ENCODE measurements around the gene EVA1A.
"Not testable (repeated sequence)": the region's sequence is repeated elsewhere in the genome, so short reads cannot be mapped to it uniquely, and the experiment has no call there.

The EVA1A gene

DNA sequence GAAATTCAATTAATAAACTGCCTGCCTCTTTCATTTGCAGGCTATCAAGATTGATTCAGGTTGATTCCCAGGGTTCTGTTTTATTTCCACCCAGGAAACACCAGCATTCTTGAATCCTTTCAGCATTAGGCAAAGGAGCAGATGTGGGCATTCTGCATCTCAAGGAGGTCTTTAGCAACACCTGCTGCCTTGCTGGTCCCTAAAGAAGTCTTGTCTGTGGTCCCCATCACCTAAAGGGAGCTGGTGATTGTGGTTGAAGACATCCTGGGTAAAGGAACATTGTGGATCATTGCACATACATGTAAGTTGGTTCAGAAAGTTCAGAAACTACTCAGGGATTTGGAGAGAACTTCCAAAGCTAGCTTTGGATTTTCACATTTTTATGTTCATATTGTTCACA lies 78.3 kb downstream of the EVA1A start:
- DNase-seq (ENCODE audit: low read depth, low spot score) = no peak
- no peak overlapping the region for H3K4me3 ChIP-seq (ENCODE audit: low read length)
- no peaks in the 10 kb centered on the region for H3K27me3 ChIP-seq (ENCODE audit: control insufficient read depth, insufficient read depth, low read length)
- H3K27ac ChIP-seq (ENCODE audit: low read length) = no peak overlapping the region
- no peaks in the 10 kb centered on the region for H3K36me3 ChIP-seq (ENCODE audit: control insufficient read depth, insufficient read depth, low read length)
- H3K4me1 ChIP-seq (ENCODE audit: control insufficient read depth, insufficient read depth, low read length) = no peaks in the 10 kb centered on the region
- H3K9me3 ChIP-seq (ENCODE audit: control insufficient read depth, insufficient read depth, low read length) = no peaks in the 10 kb centered on the region; the same call in 1 of the 2 replicates

DNA sequence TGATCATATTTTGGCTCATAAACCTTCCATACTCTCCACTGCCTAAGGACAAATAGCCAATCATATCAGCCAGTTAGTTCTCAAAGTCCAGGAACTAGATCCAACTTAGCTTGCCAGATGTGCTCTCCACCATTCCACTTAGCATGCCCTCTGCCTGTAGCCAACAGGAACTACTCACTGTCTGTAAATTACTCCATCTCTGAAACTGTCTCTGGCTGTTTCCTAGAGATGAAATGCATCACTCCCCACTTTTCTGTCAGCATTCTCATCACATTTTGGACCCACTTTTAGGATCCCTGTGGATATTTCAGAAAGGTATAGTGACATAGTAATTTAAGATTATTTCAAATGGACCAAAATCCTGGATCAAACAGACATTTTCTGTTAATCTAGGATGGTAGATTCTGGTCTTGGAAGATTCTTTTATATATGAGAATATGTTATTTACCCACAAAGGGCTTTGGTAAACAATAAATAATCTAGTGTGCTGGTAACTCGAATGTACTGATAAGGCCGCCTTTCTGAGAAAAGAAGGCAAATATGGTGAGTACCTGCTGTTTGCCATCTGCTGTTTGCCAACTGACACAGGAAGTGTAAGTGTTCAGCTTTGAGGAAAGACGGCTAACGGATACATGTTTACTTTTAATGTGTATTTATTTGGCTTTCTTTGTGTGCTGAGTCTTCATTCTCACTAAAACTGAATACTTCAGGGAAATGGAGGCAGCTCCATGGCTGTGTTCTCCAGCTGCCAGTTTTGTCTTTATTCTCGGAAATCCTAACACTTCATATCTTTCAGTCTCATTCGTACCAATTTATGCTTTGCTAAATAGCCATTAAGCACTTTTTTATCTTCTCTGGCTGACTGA lies 79.5 kb downstream of the EVA1A start:
- WGBS (ENCODE audit: insufficient coverage, insufficient read length) = no CpG with 5 or more reads among the region's 6 CpGs
- Histone ChIP-seq H3K4me3 (ENCODE audit: low read length) (no peak overlapping the region), H3K4me1 (ENCODE audit: control insufficient read depth, insufficient read depth, low read length) (no peaks in the 10 kb centered on the region), H3K9me3 (ENCODE audit: control insufficient read depth, insufficient read depth, low read length) (no peaks in the 10 kb centered on the region), H3K27ac (ENCODE audit: low read length) (no peak overlapping the region), H3K36me3 (ENCODE audit: control insufficient read depth, insufficient read depth, low read length) (no peaks in the 10 kb centered on the region), H3K27me3 (ENCODE audit: control insufficient read depth, insufficient read depth, low read length) (no peaks in the 10 kb centered on the region)
- no peak for DNase-seq (ENCODE audit: low read depth, low spot score)

DNA sequence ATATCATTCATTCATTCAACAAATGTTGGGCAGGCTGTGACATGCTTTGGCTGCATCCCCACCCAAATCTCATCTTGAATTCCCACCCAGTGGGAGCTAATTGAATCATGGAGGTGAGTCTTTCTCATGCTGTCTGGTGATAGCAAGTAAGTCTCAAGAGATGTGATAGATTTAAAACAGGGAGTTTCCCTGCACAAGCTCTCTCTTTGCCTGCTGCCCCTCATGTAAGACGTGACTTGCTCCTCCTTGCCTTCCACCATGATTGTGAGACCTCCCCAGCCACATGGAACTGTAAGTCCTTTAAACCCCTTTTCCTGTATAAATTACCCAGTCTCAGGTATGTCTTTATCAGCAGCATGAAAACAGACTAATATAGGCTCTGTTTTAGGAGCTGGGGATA lies 83.0 kb downstream of the EVA1A start:
- WGBS (ENCODE audit: insufficient coverage, insufficient read length) = no CpG with 5 or more reads among the region's 1 CpG
- H3K4me3 ChIP-seq (ENCODE audit: low read length); H3K9me3 ChIP-seq (ENCODE audit: control insufficient read depth, insufficient read depth, low read length); H3K27ac ChIP-seq (ENCODE audit: low read length); H3K4me1 ChIP-seq (ENCODE audit: control insufficient read depth, insufficient read depth, low read length); H3K36me3 ChIP-seq (ENCODE audit: control insufficient read depth, insufficient read depth, low read length); DNase-seq (ENCODE audit: low read depth, low spot score); H3K27me3 ChIP-seq (ENCODE audit: control insufficient read depth, insufficient read depth, low read length): not testable (repeated sequence)

DNA sequence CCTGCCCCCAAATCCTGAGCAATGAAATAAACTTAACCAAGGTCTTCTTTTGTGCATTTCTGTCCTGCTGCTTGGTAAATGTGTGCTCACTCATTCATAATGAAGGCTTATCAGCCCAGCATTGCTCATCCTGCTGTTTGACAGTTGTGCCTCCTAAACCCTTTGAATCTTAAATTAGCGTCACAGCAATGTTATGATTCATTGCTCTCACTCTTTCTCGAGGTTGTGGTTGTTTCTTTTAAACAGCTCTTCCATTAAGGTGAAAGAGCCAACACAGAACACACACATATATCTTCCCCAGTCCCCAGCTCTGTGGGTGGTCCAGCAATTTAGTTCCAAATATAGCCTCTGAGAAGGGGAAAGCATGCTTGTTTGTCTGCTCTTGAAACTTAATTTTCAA lies 84.0 kb downstream of the EVA1A start:
- no peaks in the 10 kb centered on the region for H3K36me3 ChIP-seq (ENCODE audit: control insufficient read depth, insufficient read depth, low read length)
- no peaks in the 10 kb centered on the region; the same call in 1 of the 2 replicates for H3K4me1 ChIP-seq (ENCODE audit: control insufficient read depth, insufficient read depth, low read length)
- DNase-seq (ENCODE audit: low read depth, low spot score) = no peak
- no CpG with 5 or more reads among the region's 2 CpGs for WGBS (ENCODE audit: insufficient coverage, insufficient read length)
- H3K27ac ChIP-seq (ENCODE audit: low read length) = no peak overlapping the region
- H3K4me3 ChIP-seq (ENCODE audit: low read length) = no peak overlapping the region
- no peaks in the 10 kb centered on the region for H3K9me3 ChIP-seq (ENCODE audit: control insufficient read depth, insufficient read depth, low read length)
- H3K27me3 ChIP-seq (ENCODE audit: control insufficient read depth, insufficient read depth, low read length) = no peaks in the 10 kb centered on the region

DNA sequence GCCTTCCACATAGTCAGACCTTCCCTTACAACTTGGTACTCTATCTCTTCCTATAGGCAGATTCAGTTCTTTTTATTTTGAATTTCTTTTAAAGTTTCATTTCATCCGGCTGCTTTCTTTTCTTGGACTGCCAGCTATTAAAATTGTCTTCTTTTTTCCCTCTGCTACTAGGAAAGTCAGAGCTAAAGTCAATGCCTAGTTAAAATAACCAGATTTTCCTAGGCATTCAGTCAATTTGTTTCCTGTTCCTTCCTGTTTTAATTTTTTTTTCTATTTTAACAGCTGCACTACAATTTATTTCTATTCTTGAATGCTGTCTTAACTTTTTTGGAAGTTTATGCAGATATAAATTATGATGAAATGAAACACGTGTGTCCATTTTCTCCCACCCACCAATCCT lies 84.8 kb downstream of the EVA1A start:
- DNase-seq (ENCODE audit: low read depth, low spot score) = no peak
- Histone ChIP-seq H3K27me3 (ENCODE audit: control insufficient read depth, insufficient read depth, low read length) (no peaks in the 10 kb centered on the region), H3K4me3 (ENCODE audit: low read length) (no peak overlapping the region), H3K36me3 (ENCODE audit: control insufficient read depth, insufficient read depth, low read length) (no peaks in the 10 kb centered on the region), H3K27ac (ENCODE audit: low read length) (no peak overlapping the region), H3K9me3 (ENCODE audit: control insufficient read depth, insufficient read depth, low read length) (no peaks in the 10 kb centered on the region), H3K4me1 (ENCODE audit: control insufficient read depth, insufficient read depth, low read length) (no peaks in the 10 kb centered on the region; the same call in 1 of the 2 replicates)
- no CpG with 5 or more reads among the region's 2 CpGs for WGBS (ENCODE audit: insufficient coverage, insufficient read length)

DNA sequence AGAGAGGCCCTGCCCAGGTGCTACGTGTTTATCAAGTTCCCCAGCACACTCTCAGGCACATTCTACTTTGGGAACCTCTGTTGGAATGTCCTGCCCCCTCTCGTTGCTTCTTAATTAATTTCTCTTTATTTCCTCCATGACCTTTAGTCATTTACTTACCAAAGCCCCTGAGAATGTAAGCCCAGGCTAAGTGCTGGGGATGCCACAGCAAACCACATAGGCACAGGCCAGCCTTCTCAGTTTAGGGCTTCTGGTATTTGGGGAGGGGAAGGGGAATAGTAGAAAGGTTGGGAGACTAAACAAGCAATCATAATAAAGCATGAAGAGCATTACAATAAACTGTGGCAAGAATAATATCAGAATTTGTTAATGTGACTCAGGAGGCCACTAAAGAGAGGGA lies 85.7 kb downstream of the EVA1A start:
- no CpG with 5 or more reads among the region's 2 CpGs for WGBS (ENCODE audit: insufficient coverage, insufficient read length)
- Histone ChIP-seq H3K27ac (ENCODE audit: low read length) (no peak overlapping the region), H3K36me3 (ENCODE audit: control insufficient read depth, insufficient read depth, low read length) (no peaks in the 10 kb centered on the region), H3K4me3 (ENCODE audit: low read length) (no peak overlapping the region), H3K4me1 (ENCODE audit: control insufficient read depth, insufficient read depth, low read length) (no peaks in the 10 kb centered on the region; the same call in 1 of the 2 replicates), H3K27me3 (ENCODE audit: control insufficient read depth, insufficient read depth, low read length) (no peaks in the 10 kb centered on the region), H3K9me3 (ENCODE audit: control insufficient read depth, insufficient read depth, low read length) (no peaks in the 10 kb centered on the region)
- DNase-seq (ENCODE audit: low read depth, low spot score) = no peak

DNA sequence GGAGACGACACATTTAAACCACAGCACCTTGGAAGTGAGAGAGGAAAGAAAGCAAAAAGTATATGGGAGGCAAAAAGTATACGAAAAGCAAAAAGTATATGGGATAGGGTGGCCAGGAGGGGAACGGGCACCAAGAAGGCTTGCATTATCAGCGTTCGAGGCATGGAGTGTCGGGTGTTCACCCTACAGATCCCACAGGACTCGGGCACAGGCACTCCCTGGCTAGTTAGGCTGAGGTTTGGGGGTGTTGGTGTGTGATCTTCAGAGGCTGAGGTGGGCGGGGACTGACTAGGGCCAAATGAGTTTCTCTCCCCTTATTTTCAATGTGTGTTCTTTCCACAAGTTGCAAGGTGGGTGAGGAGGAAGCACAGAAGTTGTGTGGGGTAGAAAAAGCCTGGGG lies 86.6 kb downstream of the EVA1A start:
- Histone ChIP-seq H3K9me3 (ENCODE audit: control insufficient read depth, insufficient read depth, low read length) (no peaks in the 10 kb centered on the region), H3K36me3 (ENCODE audit: control insufficient read depth, insufficient read depth, low read length) (no peaks in the 10 kb centered on the region), H3K4me3 (ENCODE audit: low read length) (no peak overlapping the region), H3K27ac (ENCODE audit: low read length) (no peak overlapping the region), H3K27me3 (ENCODE audit: control insufficient read depth, insufficient read depth, low read length) (no peaks in the 10 kb centered on the region), H3K4me1 (ENCODE audit: control insufficient read depth, insufficient read depth, low read length) (no peaks in the 10 kb centered on the region; the same call in 1 of the 2 replicates)
- DNase-seq (ENCODE audit: low read depth, low spot score) = no peak
- no CpG with 5 or more reads among the region's 8 CpGs for WGBS (ENCODE audit: insufficient coverage, insufficient read length)

DNA sequence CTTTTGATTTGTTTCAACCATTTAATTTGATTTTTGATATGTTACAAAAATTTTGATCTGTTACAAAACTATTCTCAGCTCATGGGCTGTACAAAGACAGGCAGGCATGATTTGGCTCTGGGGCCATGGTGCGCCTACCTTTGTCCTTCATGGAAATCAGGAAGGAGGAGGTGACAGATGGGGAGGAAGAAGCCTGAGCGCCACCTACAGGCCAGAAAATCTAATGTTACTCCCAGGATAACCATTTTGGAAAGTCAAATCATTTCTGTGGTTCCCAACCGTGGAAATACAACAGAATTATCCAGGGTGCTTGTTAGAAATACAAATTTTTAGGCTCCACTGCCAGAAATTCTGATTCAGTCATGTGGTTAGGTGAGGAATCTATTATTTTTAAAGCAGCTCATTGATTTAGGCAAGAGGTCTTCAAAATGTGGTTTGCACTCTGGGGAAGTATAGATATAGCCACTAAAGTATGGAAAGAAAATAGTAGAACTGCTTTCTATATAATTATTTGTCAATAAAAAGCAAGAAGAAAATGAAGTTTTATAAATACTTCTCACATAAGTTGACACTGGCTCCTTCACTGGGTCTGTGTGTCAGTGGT lies 93.9 kb downstream of the EVA1A start:
- peaks cover 2% of the 10 kb centered on the region; the same call in 1 of the 2 replicates for H3K4me1 ChIP-seq (ENCODE audit: control insufficient read depth, insufficient read depth, low read length)
- peak; percentile 50 for DNase-seq (ENCODE audit: low read depth, low spot score)
- H3K27me3 ChIP-seq (ENCODE audit: control insufficient read depth, insufficient read depth, low read length) = no peaks in the 10 kb centered on the region
- no peaks in the 10 kb centered on the region for H3K9me3 ChIP-seq (ENCODE audit: control insufficient read depth, insufficient read depth, low read length)
- no peaks in the 10 kb centered on the region for H3K36me3 ChIP-seq (ENCODE audit: control insufficient read depth, insufficient read depth, low read length)
- no peak overlapping the region for H3K27ac ChIP-seq (ENCODE audit: low read length)
- WGBS (ENCODE audit: insufficient coverage, insufficient read length) = no CpG with 5 or more reads among the region's 3 CpGs
- no peak overlapping the region for H3K4me3 ChIP-seq (ENCODE audit: low read length)

DNA sequence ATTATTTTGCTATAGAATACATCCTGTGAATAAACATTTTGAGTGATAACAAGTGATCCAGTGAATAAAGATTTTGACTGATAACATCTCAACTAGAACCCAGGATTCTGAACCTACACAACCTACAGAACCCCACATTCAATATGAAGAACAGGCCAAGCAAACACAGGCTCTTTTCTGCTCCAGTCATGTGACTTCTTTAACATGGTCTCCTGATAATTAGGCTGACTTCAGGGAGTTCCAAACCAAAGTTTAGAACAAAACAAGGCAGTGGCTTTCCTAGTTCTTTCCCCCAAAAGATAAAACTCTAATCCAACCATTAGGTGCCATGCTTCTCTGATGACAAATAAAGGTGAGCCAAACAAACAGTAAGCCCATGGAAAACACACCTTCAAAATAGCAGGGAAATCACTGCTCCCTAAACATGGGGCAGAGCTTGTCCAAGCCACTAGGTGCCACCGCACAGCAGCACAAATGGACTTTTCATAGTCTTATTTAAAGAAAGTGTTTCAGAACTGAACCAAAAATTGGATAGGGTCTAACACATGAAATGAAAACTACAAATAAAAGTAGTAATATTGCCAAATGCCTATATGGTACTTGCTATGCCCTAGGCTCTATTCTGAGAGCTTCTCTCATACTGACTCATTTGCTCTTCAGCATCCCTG lies 95.3 kb downstream of the EVA1A start:
- no peak for DNase-seq (ENCODE audit: low read depth, low spot score)
- Histone ChIP-seq H3K9me3 (ENCODE audit: control insufficient read depth, insufficient read depth, low read length) (no peaks in the 10 kb centered on the region), H3K27ac (ENCODE audit: low read length) (no peak overlapping the region), H3K4me1 (ENCODE audit: control insufficient read depth, insufficient read depth, low read length) (peaks cover 2% of the 10 kb centered on the region; the same call in 1 of the 2 replicates), H3K27me3 (ENCODE audit: control insufficient read depth, insufficient read depth, low read length) (no peaks in the 10 kb centered on the region), H3K36me3 (ENCODE audit: control insufficient read depth, insufficient read depth, low read length) (no peaks in the 10 kb centered on the region), H3K4me3 (ENCODE audit: low read length) (no peak overlapping the region)
- WGBS (ENCODE audit: insufficient coverage, insufficient read length) = no CpG with 5 or more reads among the region's 1 CpG

DNA sequence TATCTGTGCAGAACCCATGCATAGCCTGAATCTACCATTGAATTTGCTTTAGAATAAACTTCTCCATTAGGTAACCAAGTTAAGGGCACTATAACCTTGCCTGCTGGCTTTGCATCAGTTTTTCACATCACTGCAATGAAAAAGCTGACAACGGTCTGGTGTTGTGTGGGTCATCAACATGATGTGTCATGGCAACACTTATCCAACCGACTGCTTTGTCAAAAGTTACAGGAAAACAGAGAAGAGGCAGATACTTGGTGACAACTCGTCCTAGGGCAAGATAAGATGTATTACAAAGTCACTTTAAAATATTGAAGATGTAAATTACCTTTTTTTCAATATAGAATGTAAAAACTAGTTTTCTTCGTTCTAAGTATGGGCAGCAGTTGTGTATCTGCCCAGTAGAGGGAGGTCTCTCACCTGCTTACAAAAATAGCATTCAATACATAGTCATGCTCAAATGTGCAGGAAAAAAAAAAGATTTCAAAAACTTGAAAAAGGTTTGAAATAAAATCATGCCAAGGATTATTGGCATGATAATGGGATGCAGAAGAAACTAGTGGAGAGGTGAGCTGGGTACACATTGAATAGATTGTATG lies 96.3 kb downstream of the EVA1A start:
- no peak overlapping the region for H3K4me3 ChIP-seq (ENCODE audit: low read length)
- H3K4me1 ChIP-seq (ENCODE audit: control insufficient read depth, insufficient read depth, low read length) = peaks cover 2% of the 10 kb centered on the region; the same call in 1 of the 2 replicates
- H3K9me3 ChIP-seq (ENCODE audit: control insufficient read depth, insufficient read depth, low read length) = no peaks in the 10 kb centered on the region
- H3K27me3 ChIP-seq (ENCODE audit: control insufficient read depth, insufficient read depth, low read length) = no peaks in the 10 kb centered on the region
- H3K36me3 ChIP-seq (ENCODE audit: control insufficient read depth, insufficient read depth, low read length) = no peaks in the 10 kb centered on the region
- no CpG with 5 or more reads among the region's 4 CpGs for WGBS (ENCODE audit: insufficient coverage, insufficient read length)
- no peak for DNase-seq (ENCODE audit: low read depth, low spot score)
- H3K27ac ChIP-seq (ENCODE audit: low read length) = no peak overlapping the region

Measured in iPS DF 6.9 (cell line).